OCI-LY7 (cell line): ENCODE results near the gene MEIOB.

Source experiments
- CTCF ChIP-seq: fragments of 200-600 bp; sonication (generic); conservative IDR thresholded peaks from 2 replicates; pipeline ENCODE4 v1.5.1; 2014; ENCODE audit warnings: mild to moderate bottlenecking, antibody characterized with exemption, low read length, moderate library complexity, mixed read lengths
- EZH2phosphoT487 ChIP-seq: fragments of 200-600 bp; sonication (generic); IDR thresholded peaks from 2 replicates; pipeline ENCODE4 v1.6.1; 2018; ENCODE audit warnings: low read depth, borderline replicate concordance, mild to moderate bottlenecking, mixed run types, antibody characterized with exemption, low read length, moderate library complexity, mixed read lengths

DNA sequence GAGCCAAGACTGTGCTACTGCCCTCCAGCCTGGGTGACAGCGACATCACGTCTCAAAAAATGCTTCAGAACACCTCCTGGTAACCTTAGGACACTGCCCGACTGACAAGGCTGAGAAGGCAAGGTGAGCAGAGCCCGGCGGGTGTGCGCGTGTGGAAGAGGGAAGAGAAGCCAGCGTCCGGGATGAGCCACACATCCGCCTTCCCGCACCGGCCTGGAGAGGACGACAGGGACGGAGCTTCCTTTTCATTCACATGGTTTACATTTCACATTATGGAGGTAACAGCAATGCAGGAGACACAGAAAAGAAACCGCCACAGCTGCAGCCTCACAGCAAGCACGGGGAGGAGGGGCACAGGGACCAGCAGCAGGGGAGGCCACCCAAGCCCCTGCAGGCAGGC lies 61.9 kb downstream of the MEIOB start:
- TF ChIP-seq CTCF = no peak
- TF ChIP-seq EZH2phosphoT487 = no peak
